Astrocyte of the cerebellum (primary cell): ENCODE results near the gene C17orf107.
"Not testable (repeated sequence)": the region's sequence is repeated elsewhere in the genome, so short reads cannot be mapped to it uniquely, and the experiment has no call there.

Experiments used
- DNase-seq: peaks from one replicate; pipeline ENCODE4 v3.0.0-alpha.2; 2011; ENCODE audit warnings: low read depth
- H3K4me3 ChIP-seq: 2 replicates; pipeline ENCODE4 v1.5.1; 2011; ENCODE audit warnings: mild to moderate bottlenecking, low read depth, low read length, moderate library complexity
- in situ Hi-C: cut with HindIII; loops from 2 replicates; pipeline ENCODE4 v1.10.0; 2017; ENCODE audit warnings: low sequenced_read_pairs
- TF ChIP-seq, protein P1 (sequence below): IDR thresholded peaks from 2 replicates; pipeline ENCODE4 v1.5.1; 2012; ENCODE audit warnings: low read length, low read depth, moderate library complexity, mild to moderate bottlenecking; ENCODE audit errors: missing control alignments

The C17orf107 gene

GRCh38 chr17:4856271-4856936 is 42.9 kb upstream of the C17orf107 start:
- TF ChIP-seq, protein P1, sequence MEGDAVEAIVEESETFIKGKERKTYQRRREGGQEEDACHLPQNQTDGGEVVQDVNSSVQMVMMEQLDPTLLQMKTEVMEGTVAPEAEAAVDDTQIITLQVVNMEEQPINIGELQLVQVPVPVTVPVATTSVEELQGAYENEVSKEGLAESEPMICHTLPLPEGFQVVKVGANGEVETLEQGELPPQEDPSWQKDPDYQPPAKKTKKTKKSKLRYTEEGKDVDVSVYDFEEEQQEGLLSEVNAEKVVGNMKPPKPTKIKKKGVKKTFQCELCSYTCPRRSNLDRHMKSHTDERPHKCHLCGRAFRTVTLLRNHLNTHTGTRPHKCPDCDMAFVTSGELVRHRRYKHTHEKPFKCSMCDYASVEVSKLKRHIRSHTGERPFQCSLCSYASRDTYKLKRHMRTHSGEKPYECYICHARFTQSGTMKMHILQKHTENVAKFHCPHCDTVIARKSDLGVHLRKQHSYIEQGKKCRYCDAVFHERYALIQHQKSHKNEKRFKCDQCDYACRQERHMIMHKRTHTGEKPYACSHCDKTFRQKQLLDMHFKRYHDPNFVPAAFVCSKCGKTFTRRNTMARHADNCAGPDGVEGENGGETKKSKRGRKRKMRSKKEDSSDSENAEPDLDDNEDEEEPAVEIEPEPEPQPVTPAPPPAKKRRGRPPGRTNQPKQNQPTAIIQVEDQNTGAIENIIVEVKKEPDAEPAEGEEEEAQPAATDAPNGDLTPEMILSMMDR: no peak
- no peak overlapping the region for H3K4me3 ChIP-seq
- in situ Hi-C loops: no loop called here
- DNase-seq: no peak

DNA sequence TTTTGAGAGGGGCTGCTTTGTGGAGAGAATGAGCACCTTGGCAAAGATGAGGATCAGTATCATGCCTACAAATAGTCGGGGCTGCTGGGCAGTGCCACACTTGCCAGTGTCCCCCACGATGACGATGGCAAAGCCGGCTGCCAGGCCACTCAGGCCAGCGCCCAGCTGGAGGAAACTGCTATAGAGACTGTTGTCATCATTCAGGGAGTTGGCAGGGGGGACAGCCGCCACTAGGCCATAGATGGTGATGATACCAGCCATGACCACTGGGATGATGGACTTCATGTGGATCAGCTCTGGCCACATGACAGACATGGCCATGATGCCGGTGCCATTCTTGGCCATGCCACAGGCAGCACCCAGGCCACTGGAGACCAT is 42.4 kb upstream of the C17orf107 start:
- TF ChIP-seq, protein P1: no peak
- in situ Hi-C loops: no loop called here
- no peak overlapping the region for H3K4me3 ChIP-seq
- DNase-seq: no peak

DNA sequence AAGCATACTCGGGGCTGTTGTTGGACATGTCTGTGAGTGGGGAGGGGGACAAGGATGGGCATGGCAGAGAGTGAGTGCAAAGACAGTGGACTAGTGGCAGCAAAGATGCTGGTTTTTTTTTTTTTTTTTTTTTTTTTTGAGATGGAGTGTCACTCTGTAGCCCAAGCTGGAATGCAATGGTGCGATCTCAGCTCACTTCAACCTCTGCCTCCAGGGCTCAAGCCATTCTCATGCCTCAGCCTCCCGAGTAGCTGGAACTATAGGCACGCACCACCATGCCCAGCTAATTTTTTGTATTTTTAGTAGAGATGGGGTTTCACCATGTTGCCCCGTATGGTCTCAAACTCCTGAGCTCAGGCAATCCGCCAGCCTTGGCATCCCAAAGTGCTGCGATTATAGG is 42.0 kb upstream of the C17orf107 start:
- DNase-seq, H3K4me3 ChIP-seq, in situ Hi-C loops: not testable (repeated sequence)

DNA sequence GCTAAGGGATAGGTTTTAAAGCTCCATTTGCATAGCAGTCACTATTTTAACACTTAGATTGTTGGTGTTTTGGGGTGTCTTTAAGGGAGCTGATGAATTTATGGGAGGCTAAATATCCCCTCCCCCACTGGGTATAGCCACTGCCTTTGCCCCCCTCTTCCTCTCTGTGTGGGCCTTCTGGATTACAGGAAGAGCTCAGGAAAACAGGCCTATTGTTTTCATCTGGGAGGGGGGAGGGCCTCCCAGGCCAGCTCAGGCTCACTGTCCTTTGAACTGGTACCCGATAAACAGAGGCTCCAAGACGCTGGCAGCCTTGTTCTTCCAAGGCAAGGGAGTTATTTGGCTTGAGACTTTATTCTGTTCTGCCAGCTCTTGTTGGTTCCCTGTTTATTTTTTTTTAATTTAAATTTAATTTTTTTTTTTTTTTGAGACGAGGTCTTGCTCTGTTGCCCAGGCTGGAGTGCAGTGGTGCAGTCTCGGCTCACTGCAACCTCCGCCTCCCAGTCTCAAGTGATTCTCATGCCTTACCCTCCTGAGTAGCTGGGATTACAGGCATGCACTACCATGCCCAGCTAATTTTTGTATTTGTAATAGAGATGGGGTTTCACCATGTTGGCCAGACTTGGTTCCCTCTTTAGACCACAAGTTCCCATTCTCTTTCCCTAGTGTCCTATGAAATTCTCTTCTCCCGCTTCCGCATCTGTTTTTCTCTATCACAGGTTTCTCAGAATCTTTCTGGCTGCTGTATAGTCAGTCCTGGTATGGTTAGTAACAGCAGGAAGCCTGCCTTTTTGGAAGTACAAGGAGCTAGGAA is 41.1 kb upstream of the C17orf107 start:
- TF ChIP-seq, protein P1: no peak
- in situ Hi-C loops: no loop called here
- no peak for DNase-seq
- no peak overlapping the region for H3K4me3 ChIP-seq

- no peak overlapping the region for H3K4me3 ChIP-seq
- TF ChIP-seq, protein P1: no peak
- DNase-seq: no peak
- in situ Hi-C loops: no loop called here
These were observed 40.5 kb upstream of the C17orf107 start for GRCh38 chr17:4858882-4859260.

- H3K4me3 ChIP-seq: no peak overlapping the region
- TF ChIP-seq, protein P1: no peak
- in situ Hi-C loops: no loop called here
- DNase-seq: no peak
These were observed 39.3 kb upstream of the C17orf107 start for GRCh38 chr17:4859816-4860625.
